Common myeloid progenitor, CD34-positive (primary cell): ENCODE measurements around the gene TRAIP.

Experiments used
- CTCF ChIA-PET: fragments of 350-600 bp; sonication (Branson Sonifier 250); formaldehyde crosslinking; loops from one replicate; lab custom pipeline; 2021; ENCODE audit warnings: antibody characterized with exemption; lab: Charles Lee
- POLR2A ChIA-PET: fragments of 350-600 bp; sonication (Branson Sonifier 250); formaldehyde crosslinking; loops from one replicate; lab custom pipeline; 2021; ENCODE audit warnings: antibody characterized with exemption; lab: Charles Lee
- DNase-seq, 3 donors: peaks; one replicate each; pipeline versions ENCODE4 v3.0.0 to v3.0.0-alpha.2; 2013
- H3K27ac ChIP-seq, 2 experiments: 1 replicate in 1 of 2; 2 replicates in 1 of 2; pipeline ENCODE4 v1.7.0; 2013; ENCODE audit warnings: inconsistent platforms in 2 of 2, low read length in 2 of 2, mild to moderate bottlenecking in 2 of 2, low read depth in 1 of 2, moderate library complexity in 1 of 2; ENCODE audit not compliant: severe bottlenecking in 2 of 2, insufficient read depth in 1 of 2, poor library complexity in 1 of 2
- H3K27me3 ChIP-seq, 5 experiments: replicated peaks in 2 of 5; 1 replicate in 3 of 5; 2 replicates in 2 of 5; pipeline versions ENCODE4 v1.6.1 to v1.7.0; 2013; ENCODE audit warnings: low read length in 4 of 5, mild to moderate bottlenecking in 2 of 5, moderate library complexity in 2 of 5, inconsistent platforms in 1 of 5; ENCODE audit not compliant: insufficient read depth in 5 of 5, control insufficient read depth in 4 of 5
- H3K36me3 ChIP-seq, 4 experiments: 1 replicate in 2 of 4; 2 replicates in 2 of 4; pipeline versions ENCODE4 v1.6.1 to v1.7.0; 2013; ENCODE audit warnings: low read length in 3 of 4, control low read depth in 1 of 4, mild to moderate bottlenecking in 1 of 4; ENCODE audit not compliant: control insufficient read depth in 4 of 4, insufficient read depth in 4 of 4
- H3K4me1 ChIP-seq, 4 experiments: 1 replicate in 3 of 4; 2 replicates in 1 of 4; pipeline versions ENCODE4 v1.6.1 to v1.7.1; 2013; ENCODE audit warnings: low read length in 3 of 4, mild to moderate bottlenecking in 3 of 4, control low read depth in 1 of 4, inconsistent platforms in 1 of 4, moderate library complexity in 1 of 4; ENCODE audit not compliant: control insufficient read depth in 4 of 4, insufficient read depth in 4 of 4; ENCODE audit errors: control extremely low read depth in 1 of 4
- H3K4me3 ChIP-seq, 7 experiments: 1 replicate in 4 of 7; 2 replicates in 3 of 7; pipeline versions ENCODE4 v1.5.1 to v1.7.0; 2013; ENCODE audit warnings: mild to moderate bottlenecking in 7 of 7, low read length in 6 of 7, moderate library complexity in 6 of 7, inconsistent platforms in 2 of 7, low read depth in 2 of 7, control low read depth in 1 of 7; ENCODE audit not compliant: insufficient read depth in 4 of 7, control insufficient read depth in 1 of 7; ENCODE audit errors: extremely low read depth in 1 of 7
- H3K9me3 ChIP-seq, 5 experiments: 1 replicate in 4 of 5; 2 replicates in 1 of 5; pipeline versions ENCODE4 v1.6.1 to v1.7.1; 2013; ENCODE audit warnings: low read length in 4 of 5, mild to moderate bottlenecking in 2 of 5, inconsistent platforms in 1 of 5, low read depth in 1 of 5, moderate library complexity in 1 of 5; ENCODE audit not compliant: control insufficient read depth in 4 of 5, insufficient read depth in 2 of 5; ENCODE audit errors: control extremely low read depth in 1 of 5
- WGBS: methylation state at CpG from one replicate; pipeline ENCODE4 v1.1.5; 2013; ENCODE audit not compliant: insufficient coverage; 5-methylcytosine and 5-hydroxymethylcytosine counted together

The TRAIP gene

DNA sequence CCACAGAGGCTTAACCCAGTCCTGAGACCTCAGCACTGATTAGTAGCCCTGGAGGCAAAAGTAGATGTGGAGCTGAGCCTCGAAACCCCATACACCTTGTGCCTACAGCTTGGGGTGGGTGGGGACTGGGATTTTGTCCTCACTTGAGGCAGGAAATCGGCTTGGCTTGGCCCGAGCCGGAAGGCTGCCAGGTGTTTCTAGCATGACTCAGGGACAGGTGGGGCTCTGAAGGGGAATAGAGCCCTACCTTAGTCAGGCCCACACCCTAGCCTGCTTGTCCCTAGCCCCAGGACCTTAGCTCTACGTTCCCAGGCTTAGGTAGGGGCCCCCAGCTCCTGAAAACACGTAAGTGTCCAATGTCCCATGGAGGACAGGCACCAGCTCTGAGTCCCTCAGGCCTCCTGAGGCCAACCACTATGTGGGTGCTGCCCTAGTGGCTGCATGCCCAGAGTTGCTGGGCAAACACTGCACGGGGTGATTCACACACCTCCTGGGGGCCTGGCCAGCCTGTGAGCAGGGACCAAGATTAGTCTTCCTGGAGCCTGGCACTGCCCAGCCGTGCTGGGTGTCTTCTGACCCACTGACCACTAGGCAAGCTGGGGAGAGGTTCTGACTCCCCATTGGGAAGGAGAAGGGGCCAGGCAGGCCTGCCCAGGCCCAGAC, 44.3 kb upstream of the TRAIP start:
- DNase-seq = no peak
- Histone ChIP-seq H3K4me3 (no peak overlapping the region), H3K27ac (no peak overlapping the region), H3K9me3 (no peaks in the 10 kb centered on the region), H3K36me3 (no peaks in the 10 kb centered on the region), H3K4me1 (peaks cover 0 to 12% (median 11%) of the 10 kb centered on the region in 4 experiments), H3K27me3 (no peaks in the 10 kb centered on the region)
- POLR2A ChIA-PET = no interaction called here
- CTCF ChIA-PET = interaction anchor here (0.7 to 4.3 kb wide), 17 partner anchors 9 to 184 kb away, joined by 3 to 26 read pairs (median 4); partner anchors contain the start of genes CDHR4 and TRAIP
- WGBS = 85% methylated on average over 6 of the region's 8 CpGs

DNA sequence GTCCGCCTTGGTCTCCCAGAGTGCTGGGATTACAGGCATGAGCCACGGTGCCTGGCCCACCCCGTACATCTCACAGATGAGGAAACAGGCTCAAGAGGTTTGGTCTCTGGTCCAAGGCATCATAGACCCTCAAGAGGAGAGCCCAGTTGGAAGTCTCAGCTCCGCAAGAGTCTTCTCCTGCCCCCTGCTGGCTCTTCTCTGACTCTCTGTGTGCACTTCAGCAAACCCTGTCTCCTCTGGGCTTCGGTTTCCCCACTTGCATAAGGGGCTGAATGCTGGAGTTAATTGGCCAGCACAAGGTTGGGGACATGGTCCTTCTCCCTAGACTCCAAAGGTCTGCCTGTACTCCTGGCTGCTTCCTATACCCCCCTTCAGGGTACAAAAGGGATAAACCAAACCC, 43.5 kb upstream of the TRAIP start:
- peak; percentile 29 to 60 (median 54) for DNase-seq
- Histone ChIP-seq H3K27ac (no peak overlapping the region), H3K9me3 (no peaks in the 10 kb centered on the region), H3K4me1 (peaks cover 0 to 11% (median 10%) of the 10 kb centered on the region in 4 experiments), H3K36me3 (no peaks in the 10 kb centered on the region), H3K27me3 (no peaks in the 10 kb centered on the region), H3K4me3 (no peak overlapping the region)
- CTCF ChIA-PET = interaction anchor here (0.6 to 4.3 kb wide), 13 partner anchors 10 to 184 kb away, joined by 3 to 26 read pairs (median 4); partner anchors contain the start of gene INKA1
- WGBS = 68% methylated on average over 5 of the region's 5 CpGs
- POLR2A ChIA-PET = interaction anchor here (0.8 kb wide), 1 partner anchor 97 kb away, joined by 3 read pairs; the partner anchor contains the start of gene INKA1

DNA sequence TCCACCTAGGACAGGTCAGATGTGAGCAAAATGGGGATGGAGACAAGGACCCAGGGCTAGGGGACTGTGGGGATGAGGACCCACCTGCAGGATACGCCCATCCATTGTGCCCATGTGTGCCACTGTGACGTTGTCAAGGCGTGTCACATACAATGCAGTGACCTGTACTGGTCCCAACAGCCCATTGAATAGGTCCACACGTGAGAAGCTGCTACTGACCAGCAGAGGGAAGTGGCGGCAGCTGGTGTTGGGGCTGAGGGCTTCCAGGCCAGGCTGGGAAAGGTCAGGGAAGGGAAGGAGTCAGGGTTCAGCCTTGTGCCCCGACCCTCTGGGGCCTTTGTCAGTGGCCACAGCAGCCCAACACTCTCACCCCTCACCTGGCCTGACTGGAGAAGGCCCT, 42.6 kb upstream of the TRAIP start:
- Histone ChIP-seq H3K27me3 (no peaks in the 10 kb centered on the region), H3K27ac (no peak overlapping the region), H3K9me3 (no peaks in the 10 kb centered on the region), H3K36me3 (no peaks in the 10 kb centered on the region), H3K4me3 (no peak overlapping the region), H3K4me1 (peaks cover 0 to 8% (median 8%) of the 10 kb centered on the region in 4 experiments)
- POLR2A ChIA-PET = no interaction called here
- CTCF ChIA-PET = interaction anchor here (1.2 to 4.3 kb wide), 7 partner anchors 16 to 97 kb away, joined by 3 to 26 read pairs (median 5); partner anchors contain the start of gene INKA1
- no peak for DNase-seq
- WGBS = 94% methylated on average over 5 of the region's 6 CpGs

DNA sequence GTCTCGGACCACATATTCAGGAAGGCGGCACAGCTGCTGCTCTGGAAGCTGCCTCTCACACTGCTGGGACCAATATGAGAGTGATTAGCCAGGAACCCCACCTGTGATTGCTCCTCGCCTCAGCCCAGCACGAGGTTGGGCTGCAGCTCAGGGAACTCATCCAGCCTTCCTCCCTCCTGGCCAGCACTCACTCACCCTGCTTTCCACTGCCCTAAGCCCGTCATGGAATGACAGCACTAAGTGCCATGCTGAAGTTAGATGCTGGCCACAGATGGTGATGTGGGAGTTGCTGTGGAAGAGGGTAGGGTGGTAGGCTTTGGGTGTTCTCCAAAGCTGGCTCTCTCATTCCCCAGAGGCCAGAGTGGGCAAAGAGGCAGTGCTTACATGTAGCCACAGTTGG, 40.0 kb upstream of the TRAIP start:
- no peaks in the 10 kb centered on the region for H3K36me3 ChIP-seq
- no peaks in the 10 kb centered on the region for H3K9me3 ChIP-seq
- no peak overlapping the region for H3K4me3 ChIP-seq
- DNase-seq = no peak
- no peaks in the 10 kb centered on the region for H3K4me1 ChIP-seq
- CTCF ChIA-PET = interaction anchor here (1.1 to 2.2 kb wide), 4 partner anchors 11 to 112 kb away, joined by 3 to 7 read pairs (median 4); no protein-coding TSS in a partner anchor
- no peak overlapping the region for H3K27ac ChIP-seq
- 100% methylated on average over 4 of the region's 5 CpGs for WGBS
- POLR2A ChIA-PET = no interaction called here
- no peaks in the 10 kb centered on the region for H3K27me3 ChIP-seq

DNA sequence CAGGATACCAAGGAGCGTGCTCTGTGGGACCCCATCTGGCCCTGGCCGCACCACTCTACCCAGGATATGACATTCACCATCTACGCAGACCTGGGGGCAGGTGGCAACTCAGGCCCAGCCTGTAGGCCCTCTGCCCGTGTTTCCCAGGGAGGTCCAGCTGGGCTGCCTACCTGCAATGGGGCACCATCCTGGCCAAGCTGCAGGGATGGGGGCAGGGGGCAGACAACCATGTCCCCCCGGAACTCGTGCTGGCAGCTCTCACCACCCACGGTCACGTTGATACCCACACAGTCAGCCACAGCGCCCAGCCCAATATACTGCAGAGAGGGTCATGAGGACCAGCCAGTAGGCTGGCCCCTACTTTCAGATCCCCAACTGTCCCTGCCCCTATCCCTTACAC, 39.4 kb upstream of the TRAIP start:
- Histone ChIP-seq H3K27me3 (no peaks in the 10 kb centered on the region), H3K36me3 (no peaks in the 10 kb centered on the region), H3K9me3 (no peaks in the 10 kb centered on the region), H3K4me3 (no peak overlapping the region), H3K27ac (no peak overlapping the region), H3K4me1 (no peaks in the 10 kb centered on the region)
- POLR2A ChIA-PET = no interaction called here
- no peak for DNase-seq
- 99% methylated on average over 8 of the region's 9 CpGs for WGBS
- CTCF ChIA-PET = interaction anchor here (0.8 to 2.2 kb wide), 5 partner anchors 11 to 112 kb away, joined by 3 to 7 read pairs (median 3); no protein-coding TSS in a partner anchor

DNA sequence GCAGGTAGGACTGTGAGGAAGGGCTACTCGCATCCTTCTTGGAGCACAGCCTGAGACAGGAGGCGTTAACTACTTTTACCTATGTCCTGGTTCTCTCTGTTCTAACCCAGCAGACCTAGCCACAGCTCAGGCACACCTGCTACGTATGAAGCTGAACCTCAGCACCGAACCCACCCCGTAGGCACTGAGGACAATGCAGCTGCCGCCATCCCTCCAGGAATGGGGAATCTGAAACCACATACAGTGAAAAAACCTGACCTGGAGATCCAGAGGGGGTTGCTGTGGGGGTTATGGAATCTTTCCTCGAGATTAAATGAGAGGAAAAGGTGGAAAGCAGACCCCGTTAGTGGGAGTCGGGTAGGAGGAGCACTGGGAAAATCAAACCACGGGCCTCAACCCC, 32.9 kb upstream of the TRAIP start:
- DNase-seq = no peak
- Histone ChIP-seq H3K27ac (no peak overlapping the region), H3K9me3 (no peaks in the 10 kb centered on the region), H3K4me1 (no peaks in the 10 kb centered on the region), H3K4me3 (no peak overlapping the region), H3K27me3 (no peaks in the 10 kb centered on the region), H3K36me3 (no peaks in the 10 kb centered on the region)
- CTCF ChIA-PET = interaction anchor here (1.6 kb wide), 1 partner anchor 9 kb away, joined by 6 read pairs; no protein-coding TSS in a partner anchor
- WGBS = 93% methylated on average over 10 of the region's 10 CpGs
- POLR2A ChIA-PET = no interaction called here

DNA sequence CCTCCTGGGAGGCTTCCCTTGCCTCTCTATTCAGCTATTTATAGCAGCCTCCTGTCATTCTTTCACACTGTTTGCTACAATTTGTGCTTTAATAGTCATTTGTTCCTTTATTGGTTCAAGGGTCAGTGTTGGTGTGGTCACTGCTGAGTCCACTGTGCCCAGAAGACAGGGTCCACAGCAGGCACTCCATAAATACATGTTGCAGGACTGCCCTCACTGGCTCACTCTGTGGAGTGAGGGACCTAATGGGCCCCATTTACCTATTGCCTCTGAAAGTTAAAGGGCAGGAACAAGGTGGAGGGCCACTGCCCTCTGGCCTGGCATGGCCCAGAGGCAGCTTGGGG, 30.5 kb upstream of the TRAIP start:
- Histone ChIP-seq H3K9me3 (no peaks in the 10 kb centered on the region), H3K27ac (no peak overlapping the region), H3K4me1 (peaks cover 0 to 3% (median 0%) of the 10 kb centered on the region in 4 experiments), H3K4me3 (no peak overlapping the region), H3K36me3 (no peaks in the 10 kb centered on the region), H3K27me3 (no peaks in the 10 kb centered on the region)
- no peak for DNase-seq
- ChIA-PET POLR2A (no interaction called here), CTCF (no interaction called here)
